Femur (tissue), 1 donor: ENCODE data around the gene CABLES1.

Experiments used
- DNase-seq: peaks from one replicate; pipeline ENCODE4 v3.0.0-alpha.2; 2017

CABLES1 gene

GRCh38 chr18:23114171-23114881, 21.0 kb upstream of the CABLES1 start:
- peak; percentile 66 for DNase-seq

- no peak for DNase-seq
These were observed 20.4 kb upstream of the CABLES1 start for GRCh38 chr18:23114911-23115310.

- DNase-seq: no peak
These were observed 19.6 kb upstream of the CABLES1 start for GRCh38 chr18:23115683-23116096.

- DNase-seq: no peak
These were observed 14.2 kb upstream of the CABLES1 start for GRCh38 chr18:23121133-23121532.

GRCh38 chr18:23122334-23123229, 12.7 kb upstream of the CABLES1 start:
- no peak for DNase-seq

- no peak for DNase-seq
These were observed 8.8 kb upstream of the CABLES1 start for GRCh38 chr18:23126376-23127056.

- peak; percentile 46 for DNase-seq
These were observed 8.2 kb upstream of the CABLES1 start for GRCh38 chr18:23127090-23127489.

GRCh38 chr18:23129355-23130002, 5.8 kb upstream of the CABLES1 start:
- DNase-seq: no peak

- DNase-seq: peak; percentile 73
These were observed 3.5 kb upstream of the CABLES1 start for GRCh38 chr18:23131693-23132319.

- no peak for DNase-seq
These were observed 1.2 kb upstream of the CABLES1 start for GRCh38 chr18:23133860-23134779.

- peak; percentile 51 for DNase-seq
These were observed 453 bp downstream of the CABLES1 start for GRCh38 chr18:23135550-23136325.

- peak; percentile 72 for DNase-seq
These were observed 1.2 kb downstream of the CABLES1 start for GRCh38 chr18:23136326-23137096.

- no peak for DNase-seq
These were observed 1.9 kb downstream of the CABLES1 start for GRCh38 chr18:23137097-23137635.

GRCh38 chr18:23137788-23138216, 2.5 kb downstream of the CABLES1 start:
- no peak for DNase-seq

GRCh38 chr18:23138471-23138870, 3.2 kb downstream of the CABLES1 start:
- no peak for DNase-seq

- DNase-seq: no peak
These were observed 6.1 kb downstream of the CABLES1 start for GRCh38 chr18:23141104-23141999.

- DNase-seq: no peak
These were observed 7.1 kb downstream of the CABLES1 start for GRCh38 chr18:23142251-23142929.
